Astrocyte (in vitro differentiated cells and primary cell): ENCODE results near the gene RFPL4AL1. TPM values are rescaled to one million over a fixed set of nuclear protein-coding genes. Genes with fewer than 3 reads are reported as not detected.
"Not testable (repeated sequence)": the region's sequence is repeated elsewhere in the genome, so short reads cannot be mapped to it uniquely, and the experiment has no call there.

ENCODE experiments used
- DNase-seq: peaks from one replicate; pipeline ENCODE4 v3.0.0-alpha.2; 2010; ENCODE audit warnings: low read depth
- FAIRE-seq: peaks from 2 replicates; lab custom pipeline; 2011; peaks lifted over from hg19 to GRCh38; lab: Jason Lieb, UNC
- H2AFZ ChIP-seq: 2 replicates; pipeline ENCODE4 v1.6.0; 2012; ENCODE audit warnings: low read depth, low read length, inconsistent platforms
- H3K27ac ChIP-seq: 2 replicates; pipeline ENCODE4 v1.5.1; 2011; ENCODE audit warnings: low read depth, low read length, inconsistent platforms
- H3K27me3 ChIP-seq: 2 replicates; pipeline ENCODE4 v1.6.0; 2011; ENCODE audit warnings: low read length, inconsistent platforms; ENCODE audit not compliant: insufficient read depth
- H3K36me3 ChIP-seq: 2 replicates; pipeline ENCODE4 v1.5.1; 2011; ENCODE audit warnings: low read length, inconsistent platforms; ENCODE audit not compliant: insufficient read depth
- H3K4me1 ChIP-seq: 2 replicates; pipeline ENCODE4 v1.5.1; 2011; ENCODE audit warnings: low read length, inconsistent platforms; ENCODE audit not compliant: insufficient read depth
- H3K4me2 ChIP-seq: 2 replicates; pipeline ENCODE4 v1.6.0; 2012; ENCODE audit warnings: low read length, inconsistent platforms
- H3K4me3 ChIP-seq: 2 replicates; pipeline ENCODE4 v1.5.1; 2011; ENCODE audit warnings: low read depth, mild to moderate bottlenecking, low read length, inconsistent platforms; ENCODE audit not compliant: insufficient read depth
- H3K79me2 ChIP-seq: 2 replicates; pipeline ENCODE4 v1.6.0; 2012; ENCODE audit warnings: mild to moderate bottlenecking, low read length, inconsistent platforms; ENCODE audit not compliant: insufficient read depth
- H3K9ac ChIP-seq: 2 replicates; pipeline ENCODE4 v1.6.0; 2012; ENCODE audit warnings: mild to moderate bottlenecking, low read length, inconsistent platforms
- H3K9me3 ChIP-seq: 2 replicates; pipeline ENCODE4 v1.5.1; 2012; ENCODE audit warnings: low read depth, mild to moderate bottlenecking, low read length, inconsistent platforms; ENCODE audit not compliant: insufficient read depth
- H4K20me1 ChIP-seq: 2 replicates; pipeline ENCODE4 v1.6.0; 2012; ENCODE audit warnings: low read length, inconsistent platforms; ENCODE audit not compliant: insufficient read depth
- H3K27ac Mint-ChIP-seq: one replicate; pipeline ENCODE4 v1.8.0; 2021; ENCODE audit warnings: mild to moderate bottlenecking, mixed read lengths; ENCODE audit not compliant: unreplicated experiment
- H3K27me3 Mint-ChIP-seq: one replicate; pipeline ENCODE4 v1.8.0; 2021; ENCODE audit warnings: low read depth, mixed read lengths; ENCODE audit not compliant: unreplicated experiment
- H3K36me3 Mint-ChIP-seq: one replicate; pipeline ENCODE4 v1.8.0; 2021; ENCODE audit warnings: low read depth, mixed read lengths; ENCODE audit not compliant: unreplicated experiment
- H3K4me1 Mint-ChIP-seq: one replicate; pipeline ENCODE4 v1.8.0; 2021; ENCODE audit warnings: low read depth, mixed read lengths; ENCODE audit not compliant: unreplicated experiment
- H3K4me3 Mint-ChIP-seq: one replicate; pipeline ENCODE4 v1.8.0; 2021; ENCODE audit warnings: mild to moderate bottlenecking, moderate library complexity, mixed read lengths; ENCODE audit not compliant: unreplicated experiment
- H3K9me3 Mint-ChIP-seq: one replicate; pipeline ENCODE4 v1.8.0; 2021; ENCODE audit warnings: mild to moderate bottlenecking, mixed read lengths; ENCODE audit not compliant: unreplicated experiment
- CTCF ChIP-seq: IDR thresholded peaks from 2 replicates; pipeline ENCODE4 v1.5.1; 2011; ENCODE audit warnings: low read depth, mild to moderate bottlenecking, inconsistent platforms, low read length, moderate library complexity; ENCODE audit not compliant: insufficient read depth
- EZH2 ChIP-seq: IDR thresholded peaks from 2 replicates; pipeline ENCODE4 v1.6.1; 2012; ENCODE audit warnings: mild to moderate bottlenecking, low read length, inconsistent platforms; ENCODE audit not compliant: insufficient read depth
- total RNA-seq: library from RNA; stranded (reverse); gene quantifications from 2 replicates; pipeline ENCODE4 v1.2.1, GENCODE V29; 2021

RFPL4AL1 gene
- total RNA-seq, 1 donor from 2014 or later, result not detected

GRCh38 chr19:55723491-55723890 is 45.4 kb upstream of the RFPL4AL1 start:
- TF ChIP-seq CTCF (no peak), EZH2 (no peak)
- H3K27ac ChIP-seq, result no peak overlapping the region
- H4K20me1 ChIP-seq, result no peaks in the 10 kb centered on the region
- H3K4me1 Mint-ChIP-seq, result no peaks in the 10 kb centered on the region
- H3K27me3 ChIP-seq, result no peaks in the 10 kb centered on the region
- H3K4me2 ChIP-seq, result no peak overlapping the region
- FAIRE-seq (no peak), DNase-seq (no peak)
- H3K27ac Mint-ChIP-seq, result no peak overlapping the region
- no peaks in the 10 kb centered on the region for H3K9me3 ChIP-seq
- H3K4me1 ChIP-seq, result no peaks in the 10 kb centered on the region
- H3K4me3 ChIP-seq, result no peak overlapping the region
- no peak overlapping the region for H2AFZ ChIP-seq
- H3K9me3 Mint-ChIP-seq, result peaks cover 18% of the 10 kb centered on the region
- H3K36me3 Mint-ChIP-seq, result no peaks in the 10 kb centered on the region
- H3K4me3 Mint-ChIP-seq, result no peak overlapping the region
- no peaks in the 10 kb centered on the region for H3K79me2 ChIP-seq
- no peak overlapping the region for H3K9ac ChIP-seq
- no peaks in the 10 kb centered on the region for H3K36me3 ChIP-seq
- no peaks in the 10 kb centered on the region for H3K27me3 Mint-ChIP-seq

- FAIRE-seq, H2AFZ ChIP-seq, H3K4me2 ChIP-seq, H3K79me2 ChIP-seq, H3K4me1 ChIP-seq, H3K27me3 Mint-ChIP-seq, H3K27me3 ChIP-seq, H3K9me3 ChIP-seq, H3K9ac ChIP-seq, H3K4me3 ChIP-seq, H3K4me3 Mint-ChIP-seq, H3K36me3 Mint-ChIP-seq, DNase-seq, H3K36me3 ChIP-seq, H3K27ac ChIP-seq, H4K20me1 ChIP-seq, H3K27ac Mint-ChIP-seq, H3K4me1 Mint-ChIP-seq: not testable (repeated sequence)
- peaks cover 12% of the 10 kb centered on the region for H3K9me3 Mint-ChIP-seq
These were observed 38.5 kb upstream of the RFPL4AL1 start for GRCh38 chr19:55730378-55730777.

DNA sequence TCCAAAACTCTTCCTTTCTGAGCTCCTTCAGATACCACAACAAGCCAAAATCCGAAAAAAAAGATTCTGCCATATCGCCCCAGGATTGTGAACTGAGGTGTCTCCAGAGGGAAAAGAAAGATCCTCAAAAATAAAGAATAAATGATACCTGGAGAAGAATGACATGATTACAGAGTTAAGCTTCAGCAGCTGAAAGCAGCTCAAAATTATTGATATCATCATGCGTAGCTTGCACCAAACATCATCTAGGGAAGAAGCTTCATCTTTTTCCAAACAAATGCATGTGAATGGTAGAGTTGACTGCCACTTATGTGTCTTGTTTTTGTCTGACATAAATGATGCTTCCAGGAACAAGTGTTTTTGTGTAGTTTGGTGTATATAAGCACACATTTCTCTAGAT is 30.6 kb upstream of the RFPL4AL1 start, which contains the start of gene NLRP9:
NLRP9 (minus strand) TSS at position 101 of the 400 bp plus-strand sequence; CDS start at position 73, 28 bp downstream.
- no peaks in the 10 kb centered on the region for H3K27me3 Mint-ChIP-seq
- H3K27ac Mint-ChIP-seq, result no peak within 1 kb of the TSS
- H2AFZ ChIP-seq, result no peak within 1 kb of the TSS
- no peak within 1 kb of the TSS for H3K4me3 Mint-ChIP-seq
- TF ChIP-seq EZH2, result no peak
- no peak for TF ChIP-seq CTCF
- FAIRE-seq (no peak), DNase-seq (no peak)
- H3K9ac ChIP-seq, result no peak within 1 kb of the TSS
- H3K4me3 ChIP-seq, result no peak within 1 kb of the TSS
- H3K36me3 Mint-ChIP-seq, result no peaks in the 10 kb centered on the region
- no peaks in the 10 kb centered on the region for H3K27me3 ChIP-seq
- H3K9me3 Mint-ChIP-seq, result no peaks in the 10 kb centered on the region
- H3K36me3 ChIP-seq, result no peaks in the 10 kb centered on the region
- no peaks in the 10 kb centered on the region for H3K4me1 Mint-ChIP-seq
- no peak within 1 kb of the TSS for H3K4me2 ChIP-seq
- no peaks in the 10 kb centered on the region for H3K4me1 ChIP-seq
- no peaks in the 10 kb centered on the region for H3K79me2 ChIP-seq
- H3K9me3 ChIP-seq, result no peaks in the 10 kb centered on the region
- H4K20me1 ChIP-seq, result no peaks in the 10 kb centered on the region
- no peak within 1 kb of the TSS for H3K27ac ChIP-seq
